GM12874 (cell line): Measurements from ENCODE around the gene APH1B.

Experiments used
- TF ChIP-seq, protein P1 (sequence below): IDR thresholded peaks from 2 replicates; pipeline ENCODE4 v1.5.1; 2011; ENCODE audit warnings: low read depth, mild to moderate bottlenecking, control low read depth, low read length, moderate library complexity; ENCODE audit not compliant: insufficient read depth

Gene APH1B

DNA sequence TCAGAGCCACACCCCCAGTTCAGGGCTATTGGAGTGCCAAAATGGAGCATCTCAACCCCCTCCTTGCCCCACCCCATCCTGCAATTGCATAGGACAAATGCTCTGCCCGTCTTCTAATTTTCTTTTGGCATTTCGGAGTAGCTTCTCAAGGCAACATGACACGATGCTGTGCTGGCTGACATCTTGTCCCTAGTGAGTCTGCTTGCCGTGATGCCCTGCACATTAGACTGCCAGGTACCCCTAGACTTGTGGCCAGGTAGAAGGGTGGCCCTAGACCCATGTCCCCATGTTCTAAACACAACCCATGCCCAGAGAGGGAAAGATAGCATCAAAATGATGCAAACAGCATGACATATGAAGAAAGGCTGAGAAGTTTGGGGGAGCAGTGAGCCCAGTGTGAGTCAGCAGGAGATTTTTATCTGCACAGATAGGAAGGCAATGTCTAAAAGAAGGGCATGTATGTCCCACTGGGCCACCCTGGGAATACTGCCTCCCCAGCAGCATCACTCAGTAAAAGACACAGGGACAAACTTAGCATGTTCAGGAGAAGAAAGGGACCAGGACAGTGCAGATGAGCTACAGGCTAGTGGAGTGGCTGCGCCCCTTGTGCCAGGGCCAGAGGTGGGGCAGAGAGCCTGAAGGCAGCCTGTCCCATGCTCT is 67.5 kb downstream of the APH1B start:
- TF ChIP-seq, protein P1, sequence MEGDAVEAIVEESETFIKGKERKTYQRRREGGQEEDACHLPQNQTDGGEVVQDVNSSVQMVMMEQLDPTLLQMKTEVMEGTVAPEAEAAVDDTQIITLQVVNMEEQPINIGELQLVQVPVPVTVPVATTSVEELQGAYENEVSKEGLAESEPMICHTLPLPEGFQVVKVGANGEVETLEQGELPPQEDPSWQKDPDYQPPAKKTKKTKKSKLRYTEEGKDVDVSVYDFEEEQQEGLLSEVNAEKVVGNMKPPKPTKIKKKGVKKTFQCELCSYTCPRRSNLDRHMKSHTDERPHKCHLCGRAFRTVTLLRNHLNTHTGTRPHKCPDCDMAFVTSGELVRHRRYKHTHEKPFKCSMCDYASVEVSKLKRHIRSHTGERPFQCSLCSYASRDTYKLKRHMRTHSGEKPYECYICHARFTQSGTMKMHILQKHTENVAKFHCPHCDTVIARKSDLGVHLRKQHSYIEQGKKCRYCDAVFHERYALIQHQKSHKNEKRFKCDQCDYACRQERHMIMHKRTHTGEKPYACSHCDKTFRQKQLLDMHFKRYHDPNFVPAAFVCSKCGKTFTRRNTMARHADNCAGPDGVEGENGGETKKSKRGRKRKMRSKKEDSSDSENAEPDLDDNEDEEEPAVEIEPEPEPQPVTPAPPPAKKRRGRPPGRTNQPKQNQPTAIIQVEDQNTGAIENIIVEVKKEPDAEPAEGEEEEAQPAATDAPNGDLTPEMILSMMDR: no peak

DNA sequence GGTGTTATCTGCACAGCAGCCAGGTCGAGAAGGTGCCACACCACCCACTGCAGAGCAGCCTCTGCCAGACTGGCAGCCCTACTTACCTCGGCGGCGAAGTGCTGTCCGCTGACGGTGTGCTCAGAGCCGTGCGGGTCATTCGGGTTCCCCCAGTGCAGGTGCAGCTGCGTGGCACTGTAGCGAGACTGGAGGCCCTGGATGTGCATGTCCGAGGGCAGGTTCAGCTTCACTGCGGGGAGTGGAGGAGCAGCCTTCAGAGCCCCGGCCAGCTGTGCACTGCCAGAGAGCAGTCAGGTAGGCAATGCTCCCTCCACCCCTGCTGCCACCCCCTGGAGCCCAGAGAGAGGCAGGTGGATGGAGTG is 68.0 kb downstream of the APH1B start:
- TF ChIP-seq, protein P1: no peak

DNA sequence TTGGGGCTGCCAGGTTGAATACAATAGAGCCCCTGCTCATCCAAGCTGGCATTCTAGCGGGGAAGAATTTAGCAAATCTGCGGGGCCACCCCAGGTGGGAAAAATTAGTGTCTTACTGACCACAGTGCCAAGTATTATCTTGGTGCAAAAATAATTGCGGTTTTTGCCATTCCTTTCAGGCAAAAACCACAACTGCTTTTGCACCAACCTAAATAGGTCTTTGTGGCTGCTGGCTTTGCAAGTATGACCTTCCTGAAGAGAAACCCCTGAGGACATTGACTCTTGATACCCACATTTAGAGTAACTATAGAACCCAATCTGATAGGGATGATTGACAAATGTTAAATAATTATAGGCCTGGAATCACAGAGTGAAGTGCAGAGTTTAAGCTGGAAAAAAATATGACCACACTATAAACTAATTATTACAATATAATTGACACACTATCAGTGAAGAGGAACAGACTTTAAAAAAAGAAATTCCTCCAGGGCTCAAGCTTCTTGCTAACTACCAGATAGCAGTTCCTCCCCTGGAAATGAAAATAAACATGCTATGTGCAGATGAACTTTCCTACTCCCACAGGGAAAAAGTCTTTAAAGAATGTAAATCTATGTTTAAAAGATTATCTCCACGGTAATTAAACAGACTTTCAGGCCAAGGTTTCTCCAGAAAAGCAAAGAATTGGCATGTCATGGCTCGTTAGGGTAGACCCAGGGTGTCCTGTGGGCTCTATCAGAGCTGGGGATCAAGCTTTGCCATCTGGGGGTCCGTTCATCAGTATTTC is 69.9 kb downstream of the APH1B start:
- TF ChIP-seq, protein P1: no peak

GRCh38 chr15:63348392-63348791 is 71.0 kb downstream of the APH1B start:
- TF ChIP-seq, protein P1: no peak

DNA sequence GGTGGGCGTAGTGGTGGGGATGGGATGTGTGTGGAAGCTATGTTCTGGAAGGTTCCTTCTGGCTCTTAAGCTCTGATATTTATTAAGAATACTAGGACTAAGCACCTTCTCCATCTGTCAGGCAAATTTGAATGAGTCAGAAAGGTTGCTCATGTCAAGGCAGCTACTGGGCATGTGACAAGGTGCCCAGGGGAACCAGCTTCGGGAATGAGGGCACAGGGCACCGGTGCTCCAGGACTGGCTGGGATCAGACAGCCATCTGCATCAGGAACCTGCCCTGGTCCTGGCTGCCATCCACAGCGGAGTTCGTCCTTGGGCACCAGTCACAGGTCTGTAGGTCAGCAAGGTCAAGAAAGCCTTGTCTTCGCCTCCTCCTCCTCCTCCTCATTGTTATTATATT is 71.8 kb downstream of the APH1B start:
- TF ChIP-seq, protein P1: no peak

DNA sequence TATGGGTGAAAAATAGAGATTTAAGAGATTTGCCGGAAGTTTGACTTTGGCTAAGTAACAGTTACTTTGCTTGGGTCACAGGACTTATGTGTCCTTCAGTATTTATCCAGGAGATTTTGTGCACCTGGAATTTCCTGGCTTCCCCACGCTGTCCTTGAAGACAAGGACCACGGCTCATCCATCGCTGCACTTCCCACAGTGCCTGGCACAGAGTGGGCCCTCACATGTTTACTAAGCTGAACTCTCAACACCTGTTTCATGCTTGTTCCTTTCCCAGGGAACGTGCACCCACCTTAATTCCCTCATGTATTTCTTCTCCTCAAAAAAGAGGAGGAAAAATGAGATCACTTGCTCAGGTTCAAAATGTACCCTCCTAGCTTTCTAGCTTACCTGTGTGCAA is 72.2 kb downstream of the APH1B start:
- TF ChIP-seq, protein P1: no peak

- TF ChIP-seq, protein P1: no peak
Observed at GRCh38 chr15:63350178-63350621, 72.8 kb downstream of the APH1B start.
